ENCODE results near the gene BCS1L. TPM values are rescaled to one million over a fixed set of nuclear protein-coding genes. Genes with fewer than 3 reads are reported as not detected.

Gene BCS1L
- 38.9 TPM for polyA plus RNA-seq (ENCODE audit: insufficient read length)

DNA sequence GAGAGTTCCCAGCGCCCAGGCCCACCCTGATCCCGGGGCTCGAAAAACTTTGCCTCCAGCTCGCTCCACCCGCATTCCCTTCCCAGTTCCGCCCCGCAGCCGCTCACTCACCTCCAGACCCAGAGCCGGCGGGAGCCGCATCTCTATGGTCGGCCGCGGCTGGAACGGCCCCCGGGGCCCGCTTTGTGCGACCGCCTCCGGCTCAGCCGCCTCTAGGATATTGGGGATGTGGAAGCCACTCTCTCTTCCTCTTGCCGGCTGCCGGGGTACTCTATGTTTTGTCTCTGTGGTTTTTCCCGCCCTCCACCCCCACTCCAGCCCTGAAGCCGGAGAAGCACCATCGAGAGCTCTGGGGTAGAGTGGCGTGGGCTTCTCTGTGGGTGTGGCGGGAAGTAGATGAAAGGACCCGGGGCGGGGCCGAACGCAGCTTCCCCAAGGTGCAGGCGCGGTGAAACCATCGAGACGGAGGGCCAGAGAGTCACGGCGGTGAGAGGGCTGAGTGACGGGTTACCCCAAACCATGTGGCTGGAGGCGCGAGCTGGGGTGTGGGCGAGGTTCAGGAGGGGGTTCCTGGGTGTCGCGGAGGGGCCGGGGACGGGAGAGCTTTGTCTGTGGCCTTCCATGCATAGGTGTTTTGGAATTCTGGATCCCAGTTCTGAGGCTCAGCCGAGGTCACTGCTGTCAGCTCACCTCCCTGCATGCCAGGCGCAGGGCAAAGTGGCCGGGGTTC lies at the start of gene BCS1L, which contains the start of gene ZNF142:
BCS1L (plus strand) TSS at position 426 of the 730 bp plus-strand sequence. CDS start 1,305 bp downstream, outside the sequence.
ZNF142 (minus strand) TSS at position 366 of the 730 bp plus-strand sequence. CDS start 3,194 bp downstream, outside the sequence.
- DNase-seq: peak; percentile 88

DNA sequence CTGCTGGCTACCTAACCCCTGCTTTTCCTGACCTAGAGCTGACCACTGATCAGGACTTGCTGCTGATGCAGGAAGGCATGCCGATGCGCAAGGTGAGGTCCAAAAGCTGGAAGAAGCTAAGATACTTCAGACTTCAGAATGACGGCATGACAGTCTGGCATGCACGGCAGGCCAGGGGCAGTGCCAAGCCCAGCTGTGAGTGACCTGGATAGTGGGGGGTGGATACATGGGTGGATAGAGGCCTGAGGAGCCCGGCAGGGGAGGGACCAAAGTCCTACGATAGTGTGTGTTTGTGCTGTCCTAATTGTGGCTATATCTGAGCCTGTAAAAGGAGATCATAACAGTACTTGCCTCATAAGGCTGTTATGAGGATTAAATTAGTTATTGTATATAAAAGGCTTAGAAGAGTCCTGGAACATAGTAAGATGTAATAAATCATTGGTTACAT lies 43.6 kb upstream of the BCS1L start:
- DNase-seq: no peak

DNA sequence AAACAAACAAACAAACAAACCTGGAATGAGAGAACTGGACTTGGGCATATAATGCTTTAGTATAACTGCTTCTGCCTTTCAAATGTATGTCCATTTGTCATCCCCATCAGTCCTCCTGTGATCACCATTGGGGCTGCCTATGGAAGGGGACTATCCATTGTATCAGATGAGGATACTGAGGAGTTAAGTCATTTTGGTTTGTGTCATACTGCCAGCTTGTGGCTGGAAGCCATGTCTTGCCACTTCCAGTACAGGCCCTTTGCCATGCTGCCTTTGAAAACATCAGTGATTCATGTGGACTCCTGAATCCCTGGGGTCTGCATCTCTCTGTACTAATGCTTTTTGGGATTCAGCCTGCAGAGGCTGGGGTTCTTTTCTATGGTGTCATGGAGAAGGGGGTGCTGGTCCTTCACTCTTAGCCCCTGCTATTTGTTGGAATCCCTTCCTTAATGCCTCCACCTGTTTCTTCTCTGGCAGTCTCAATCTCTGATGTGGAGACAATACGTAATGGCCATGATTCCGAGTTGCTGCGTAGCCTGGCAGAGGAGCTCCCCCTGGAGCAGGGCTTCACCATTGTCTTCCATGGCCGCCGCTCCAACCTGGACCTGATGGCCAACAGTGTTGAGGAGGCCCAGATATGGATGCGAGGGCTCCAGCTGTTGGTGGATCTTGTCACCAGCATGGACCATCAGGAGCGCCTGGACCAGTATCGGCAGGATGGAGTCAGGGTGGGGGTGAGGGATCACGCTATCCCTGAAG lies 41.2 kb upstream of the BCS1L start:
- no peak for DNase-seq

- no peak for DNase-seq
These were observed 38.5 kb upstream of the BCS1L start for GRCh38 chr2:218621007-218621406.

- no peak for DNase-seq
These were observed 36.7 kb upstream of the BCS1L start for GRCh38 chr2:218622606-218623365.

DNA sequence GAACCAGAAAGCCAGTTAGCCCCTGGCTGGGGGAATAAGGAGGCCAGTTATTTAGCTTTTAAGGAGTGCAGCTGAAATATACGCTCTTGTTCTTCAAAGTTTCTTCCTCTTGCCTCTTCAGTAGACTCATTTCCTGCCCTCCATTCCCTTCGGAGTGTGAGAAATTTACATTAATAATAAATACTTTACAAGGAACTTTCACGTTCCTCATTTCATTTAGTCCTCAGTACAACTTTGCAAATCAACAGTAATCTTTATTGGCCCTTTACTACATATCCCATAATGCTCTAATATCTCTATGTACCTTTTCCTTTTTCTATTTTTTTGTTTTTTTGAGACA lies 36.1 kb upstream of the BCS1L start:
- no peak for DNase-seq

- DNase-seq: no peak
These were observed 33.1 kb upstream of the BCS1L start for GRCh38 chr2:218626369-218626768.

DNA sequence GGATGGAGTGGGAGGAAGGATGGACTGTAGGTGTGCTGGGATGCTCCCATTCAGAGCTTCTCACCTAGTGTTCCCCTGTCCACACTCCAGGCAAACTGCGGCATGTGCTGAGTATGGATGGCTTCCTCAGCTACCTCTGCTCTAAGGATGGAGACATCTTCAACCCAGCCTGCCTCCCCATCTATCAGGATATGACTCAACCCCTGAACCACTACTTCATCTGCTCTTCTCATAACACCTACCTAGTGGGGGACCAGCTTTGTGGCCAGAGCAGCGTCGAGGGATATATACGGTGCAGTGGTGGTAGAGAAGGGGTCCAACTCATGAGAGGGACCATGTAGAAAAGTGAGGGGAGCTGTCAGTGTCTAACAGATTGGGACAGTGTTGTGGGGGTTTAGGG lies 31.5 kb upstream of the BCS1L start:
- DNase-seq: no peak

DNA sequence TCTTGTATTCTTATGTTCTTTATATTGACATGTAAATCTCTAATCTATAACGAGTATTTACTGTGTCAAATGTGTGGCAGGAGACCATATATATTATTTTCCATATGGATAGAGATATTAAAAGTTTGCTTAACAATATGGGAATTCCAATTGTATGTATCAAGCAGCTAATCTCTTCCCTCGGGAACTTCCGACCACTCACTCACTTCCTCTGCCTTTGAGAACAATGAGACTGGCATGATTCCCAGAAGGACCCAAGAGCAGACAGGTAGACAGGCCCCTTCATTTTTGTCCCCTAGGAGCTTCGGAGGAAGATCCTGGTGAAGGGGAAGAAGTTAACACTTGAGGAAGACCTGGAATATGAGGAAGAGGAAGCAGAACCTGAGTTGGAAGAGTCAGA lies 27.6 kb upstream of the BCS1L start:
- DNase-seq: no peak

GRCh38 chr2:218635719-218636118 lies 23.8 kb upstream of the BCS1L start:
- DNase-seq: no peak

GRCh38 chr2:218638372-218638771 lies 21.1 kb upstream of the BCS1L start:
- no peak for DNase-seq

GRCh38 chr2:218642121-218642656 lies 17.3 kb upstream of the BCS1L start:
- no peak for DNase-seq

GRCh38 chr2:218642786-218643185 lies 16.7 kb upstream of the BCS1L start:
- DNase-seq: no peak

- no peak for DNase-seq
These were observed 15.7 kb upstream of the BCS1L start for GRCh38 chr2:218643751-218644310.

DNA sequence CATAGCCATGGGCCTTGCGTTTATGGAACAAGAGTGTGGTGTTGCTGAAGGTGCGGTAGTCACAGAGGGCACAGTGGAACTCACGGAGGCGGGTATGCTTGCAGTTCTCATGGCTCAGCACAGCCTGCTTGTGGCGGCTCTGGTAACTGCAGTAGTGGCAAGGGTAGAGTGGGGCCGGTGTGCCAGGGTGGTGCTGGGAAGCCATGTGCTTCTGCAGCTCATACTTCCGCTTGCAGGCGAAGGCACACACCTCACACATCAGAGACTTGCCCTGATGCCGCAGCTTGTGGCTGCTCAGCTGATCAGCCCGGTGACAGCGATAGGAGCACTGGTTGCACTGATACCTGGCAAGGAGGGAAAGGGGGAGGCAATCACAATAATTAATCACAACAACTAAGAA lies 14.8 kb upstream of the BCS1L start:
- DNase-seq: no peak

- no peak for DNase-seq
These were observed 14.4 kb upstream of the BCS1L start for GRCh38 chr2:218645126-218645525.

DNA sequence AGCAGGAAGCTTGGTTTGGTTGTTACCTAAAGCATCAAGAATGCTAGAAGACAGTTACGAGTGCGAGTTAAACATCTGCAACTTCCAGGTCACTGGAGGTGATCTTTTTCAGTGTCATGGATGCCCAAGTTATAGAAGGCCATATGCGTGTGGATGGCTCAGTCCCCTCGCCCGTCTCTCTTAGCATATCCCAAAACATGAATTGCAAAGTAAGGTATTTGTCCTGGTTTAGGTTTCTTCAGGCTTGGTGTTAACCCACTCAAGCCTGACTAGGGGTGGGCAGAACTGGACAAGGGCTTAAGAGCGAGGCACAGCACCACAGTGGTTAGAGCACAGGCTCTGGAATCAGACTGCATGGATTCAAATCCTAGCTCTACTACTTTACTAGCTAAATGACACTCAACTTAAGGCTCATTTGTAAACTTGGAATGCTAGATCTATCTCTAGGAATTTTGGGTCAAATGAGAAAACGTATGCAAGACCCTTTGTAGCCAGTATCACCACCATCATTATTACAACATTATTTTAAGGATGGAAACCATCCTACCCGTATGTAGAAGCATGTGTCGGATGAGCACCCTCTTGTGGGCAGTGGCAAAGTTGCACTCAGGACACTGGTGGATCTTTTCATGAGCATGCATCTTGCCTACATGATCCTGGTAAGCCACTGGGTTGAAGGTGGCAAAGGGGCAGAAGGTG lies 11.2 kb upstream of the BCS1L start:
- peak; percentile 26 for DNase-seq

DNA sequence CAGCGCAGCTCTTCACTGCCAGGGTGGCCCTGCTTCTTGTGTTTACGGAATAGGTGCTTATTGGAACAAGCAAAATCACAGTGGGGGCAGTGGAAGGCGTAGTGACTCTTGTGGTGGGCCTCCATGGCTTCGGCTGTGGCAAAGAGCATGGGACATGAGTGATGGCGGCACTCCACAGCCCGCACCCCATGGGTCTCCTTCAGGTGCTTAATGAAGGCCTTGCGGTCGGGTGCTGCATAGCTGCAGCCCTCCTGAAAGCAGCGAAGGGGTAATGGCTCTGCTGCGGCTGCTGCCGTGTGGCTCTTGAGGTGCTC lies 10.7 kb upstream of the BCS1L start:
- no peak for DNase-seq

DNA sequence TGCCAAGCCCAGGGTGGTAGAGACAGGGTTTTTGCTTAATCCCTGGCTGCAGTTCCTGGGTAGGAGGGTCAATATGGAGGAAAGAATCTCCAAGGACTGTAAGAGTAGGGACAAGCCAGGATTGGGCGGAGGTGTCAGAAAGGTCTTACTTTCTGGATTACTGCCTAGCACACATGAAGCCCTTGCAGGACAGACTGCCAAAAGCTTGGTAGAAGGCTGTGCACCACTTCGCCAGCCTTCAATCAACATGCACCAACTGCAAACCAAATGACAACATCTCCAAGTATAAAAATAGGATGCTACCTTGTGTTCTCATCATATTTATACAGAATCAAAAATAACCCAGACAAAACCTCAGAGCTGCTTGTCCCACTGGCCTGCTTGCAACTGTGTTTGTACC lies 3.7 kb upstream of the BCS1L start:
- no peak for DNase-seq

DNA sequence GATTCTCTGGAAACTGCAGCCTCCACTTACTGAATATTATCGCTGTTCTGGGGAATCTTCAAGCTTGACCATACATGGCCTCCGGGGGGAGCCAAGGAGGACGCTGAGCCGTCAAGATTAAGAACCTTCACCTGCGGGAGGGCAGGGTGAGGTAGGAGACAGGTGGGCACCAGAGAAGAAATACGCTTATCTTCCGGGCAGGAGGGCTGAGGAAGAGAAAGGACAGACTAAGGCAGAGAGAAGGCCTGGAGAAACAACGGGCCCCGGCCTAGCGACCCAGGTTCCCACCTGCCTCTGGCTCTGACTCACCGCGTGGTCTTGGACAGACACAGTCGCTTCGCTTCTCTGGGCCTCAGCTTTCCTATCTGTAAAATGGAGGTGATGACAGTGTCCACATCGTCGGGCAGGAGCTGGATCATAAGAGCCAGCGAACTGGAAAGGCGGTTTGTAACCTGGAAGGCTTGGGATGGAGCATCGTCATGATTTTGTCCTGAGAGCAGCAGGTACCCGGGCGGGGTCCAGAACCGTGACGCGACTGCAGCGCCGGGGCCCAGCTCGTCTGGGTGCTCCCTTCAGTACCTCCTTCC lies 719 bp upstream of the BCS1L start:
- peak; percentile 12 for DNase-seq

DNA sequence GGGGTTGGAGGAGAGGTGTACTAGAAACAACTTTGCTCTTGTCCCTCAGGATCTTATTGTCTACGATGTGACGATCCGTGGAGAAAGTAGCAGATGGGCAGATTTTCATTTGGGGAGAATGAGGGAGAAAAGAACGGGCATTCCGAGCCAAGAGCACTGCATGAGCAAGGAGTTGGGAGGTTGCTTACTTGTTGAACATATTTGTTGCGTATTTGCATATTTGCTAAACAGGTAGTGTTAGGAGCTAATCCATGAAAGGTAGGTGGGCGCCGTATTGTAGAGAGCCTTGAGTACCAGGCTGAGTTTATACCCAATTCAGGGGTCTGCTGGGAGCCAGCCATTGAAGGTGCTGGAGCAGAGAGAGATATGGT lies 490 bp downstream of the BCS1L start:
- peak; percentile 8 for DNase-seq

GRCh38 chr2:218662377-218662776 lies 2.9 kb downstream of the BCS1L start:
- no peak for DNase-seq
